NCI-H2029 treated with DMSO at 0.1 percent for 48 hours (cell line): ENCODE measurements around the gene NRIP1.
"Not testable (repeated sequence)": the region's sequence is repeated elsewhere in the genome, so short reads cannot be mapped to it uniquely, and the experiment has no call there.

Experiments used
- DNase-seq: peaks from one replicate; lab custom pipeline; 2025; lab: John Stamatoyannopoulos, UW

Gene NRIP1

GRCh38 chr21:15037095-15037899 lies 27.5 kb downstream of the NRIP1 start:
- DNase-seq, result no peak

- no peak for DNase-seq
Observed at GRCh38 chr21:15036189-15036588, 28.6 kb downstream of the NRIP1 start.

GRCh38 chr21:15034126-15034853 lies 30.5 kb downstream of the NRIP1 start:
- no peak for DNase-seq

GRCh38 chr21:15031790-15032357 lies 32.9 kb downstream of the NRIP1 start:
- no peak for DNase-seq

GRCh38 chr21:15031362-15031761 lies 33.4 kb downstream of the NRIP1 start:
- DNase-seq, result not testable (repeated sequence)

GRCh38 chr21:15030861-15031260 lies 33.9 kb downstream of the NRIP1 start:
- not testable (repeated sequence) for DNase-seq

GRCh38 chr21:15029077-15029476 lies 35.7 kb downstream of the NRIP1 start:
- no peak for DNase-seq

GRCh38 chr21:15028186-15028585 lies 36.6 kb downstream of the NRIP1 start:
- DNase-seq, result no peak

- DNase-seq, result no peak
Observed at GRCh38 chr21:15027056-15027455, 37.7 kb downstream of the NRIP1 start.

- no peak for DNase-seq
Observed at GRCh38 chr21:15026370-15026769, 38.4 kb downstream of the NRIP1 start.

- no peak for DNase-seq
Observed at GRCh38 chr21:15023776-15024175, 41.0 kb downstream of the NRIP1 start.

- no peak for DNase-seq
Observed at GRCh38 chr21:15022608-15023261, 42.1 kb downstream of the NRIP1 start.

GRCh38 chr21:15020797-15021196 lies 44.0 kb downstream of the NRIP1 start:
- no peak for DNase-seq

GRCh38 chr21:15018382-15018781 lies 46.4 kb downstream of the NRIP1 start:
- DNase-seq, result no peak

GRCh38 chr21:15015622-15016471 lies 49.0 kb downstream of the NRIP1 start:
- DNase-seq, result no peak

GRCh38 chr21:15014221-15014620 lies 50.6 kb downstream of the NRIP1 start:
- no peak for DNase-seq

- no peak for DNase-seq
Observed at GRCh38 chr21:15011967-15012366, 52.8 kb downstream of the NRIP1 start.

- no peak for DNase-seq
Observed at GRCh38 chr21:15010645-15011044, 54.2 kb downstream of the NRIP1 start.

GRCh38 chr21:15009837-15010363 lies 54.9 kb downstream of the NRIP1 start:
- DNase-seq, result no peak

- DNase-seq, result no peak
Observed at GRCh38 chr21:15007716-15008296, 57.0 kb downstream of the NRIP1 start.
